ENCODE results near the gene LRRC8E. TPM values are rescaled to one million over a fixed set of nuclear protein-coding genes. Genes with fewer than 3 reads are reported as not detected.

The LRRC8E gene
- total RNA-seq, 1 donor from 2014 or later, result 1.8 TPM

DNA sequence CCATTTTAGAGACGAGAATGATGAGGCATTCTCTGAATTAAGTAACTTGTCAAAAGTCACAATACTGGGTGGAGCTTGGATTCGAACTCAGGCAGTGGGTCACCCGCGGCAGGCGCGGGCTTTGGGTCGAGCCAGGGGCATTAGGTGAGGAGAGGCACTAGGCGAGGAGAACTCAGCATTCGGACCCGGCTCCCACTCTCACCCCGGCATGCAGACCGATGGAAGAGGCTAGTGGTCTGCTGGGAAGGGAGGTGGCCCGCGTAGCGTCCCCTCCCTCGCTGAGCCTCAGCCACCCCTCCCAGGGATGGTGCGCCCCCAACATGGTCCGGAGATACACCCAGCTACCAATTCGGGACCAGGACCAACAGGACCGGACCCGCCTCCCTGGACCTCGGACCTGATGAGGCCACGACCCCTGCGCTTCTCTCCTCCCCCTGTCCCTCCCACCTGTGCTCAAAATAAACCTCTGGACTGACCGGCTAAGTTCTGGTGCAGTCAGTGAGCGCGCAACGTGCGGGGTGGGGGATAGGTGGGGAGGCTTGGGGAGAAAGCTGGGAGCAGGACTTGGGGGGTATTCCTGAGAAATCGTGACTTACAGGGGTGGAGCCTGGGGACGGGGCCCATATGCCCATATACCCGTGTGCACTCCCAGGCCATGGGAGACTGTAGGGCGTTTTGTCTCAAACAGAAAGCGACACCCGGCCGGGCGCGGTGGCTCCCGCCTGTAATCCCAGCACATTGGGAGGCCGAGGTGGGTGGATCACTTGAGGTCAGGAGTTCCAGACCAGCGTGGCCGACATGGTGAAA, 30.5 kb downstream of the LRRC8E start:
- DNase-seq (ENCODE audit: low spot score), result no peak

DNA sequence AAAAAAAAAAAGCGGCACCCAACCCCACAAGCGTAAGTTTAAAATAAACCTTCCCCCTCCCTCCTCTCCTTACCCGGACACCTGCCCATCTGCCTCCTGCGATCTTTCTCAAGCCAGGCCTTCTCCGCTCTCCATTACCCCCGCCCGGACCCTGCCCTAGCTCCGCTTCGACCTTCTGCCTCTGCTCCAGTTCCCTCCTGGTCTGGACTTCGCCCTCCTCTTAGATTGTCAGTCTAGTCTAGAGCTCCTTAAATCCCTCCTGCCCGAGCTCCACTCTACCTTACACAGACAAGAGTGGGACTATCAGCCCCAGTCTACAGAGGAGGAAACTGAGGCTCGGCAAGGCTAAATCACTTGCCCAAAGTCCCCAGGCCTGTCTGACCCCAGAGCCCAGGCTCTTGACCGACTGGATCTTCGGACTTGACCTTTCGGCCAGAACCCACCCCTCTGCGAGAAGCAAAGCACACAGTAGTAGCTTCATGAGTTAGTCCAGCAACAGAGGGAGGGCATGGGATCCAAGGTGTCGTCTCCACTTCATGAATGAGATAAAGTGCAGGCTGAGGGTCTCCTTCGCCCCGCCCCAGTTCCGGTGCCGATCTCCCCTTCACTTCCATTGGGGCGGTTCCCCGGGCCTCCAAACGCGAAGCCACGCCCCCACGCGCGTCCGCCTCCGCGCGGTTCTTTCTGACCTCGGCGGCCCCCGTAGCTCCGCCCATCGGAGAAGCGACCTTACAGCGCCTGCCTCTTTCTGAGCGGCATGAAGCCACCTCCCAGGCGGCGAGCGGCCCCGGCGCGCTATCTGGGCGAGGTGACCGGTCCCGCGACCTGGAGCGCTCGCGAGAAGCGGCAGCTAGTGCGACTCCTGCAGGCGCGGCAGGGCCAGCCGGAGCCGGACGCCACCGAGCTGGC, 31.6 kb downstream of the LRRC8E start, which contains the start of gene SNAPC2:
Gene SNAPC2, plus strand, starts transcription at position 729 of the 909 bp plus-strand sequence. Its CDS starts 29 bp downstream, at position 758.
- peak; percentile 98 for DNase-seq (ENCODE audit: low spot score)

DNA sequence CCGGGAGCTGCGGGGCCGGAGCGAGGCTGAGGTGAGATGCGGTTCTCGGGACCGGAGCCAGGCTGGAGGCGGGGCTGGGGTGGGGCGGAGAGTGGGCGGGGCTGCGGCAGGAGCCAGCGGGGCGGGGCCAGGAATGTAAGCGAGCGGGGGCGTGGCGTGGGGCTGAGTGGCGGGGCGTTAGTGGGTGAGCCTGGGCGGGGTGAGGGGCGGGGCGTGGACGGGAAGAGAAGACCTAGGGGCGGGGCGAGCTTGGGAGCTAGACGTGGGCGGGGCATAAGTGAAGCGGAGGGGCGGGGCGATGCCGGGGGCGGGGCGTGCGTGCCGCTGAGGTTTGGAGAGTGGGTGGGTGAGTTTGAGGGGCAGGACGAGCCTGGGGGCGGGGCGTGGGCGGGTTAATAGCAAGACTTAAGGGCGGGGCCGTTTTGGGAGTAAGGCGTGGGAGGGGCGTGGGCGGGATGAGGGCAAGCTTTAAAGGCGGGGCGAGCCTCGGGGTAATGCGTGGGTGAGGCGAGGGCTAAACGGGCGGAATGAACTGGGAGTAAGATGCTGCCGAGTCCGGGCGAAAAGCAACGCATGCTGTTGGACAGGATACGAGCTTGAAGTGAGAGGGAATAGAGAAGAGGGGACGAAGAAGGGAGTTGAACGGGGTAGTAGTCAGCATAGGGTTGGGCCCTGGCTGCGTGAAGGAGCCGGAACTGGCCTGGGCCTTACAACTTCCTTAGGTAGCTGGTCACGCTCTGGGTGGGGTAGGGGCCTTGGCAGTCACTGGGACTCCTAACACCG, 32.4 kb downstream of the LRRC8E start:
- peak; percentile 100 for DNase-seq (ENCODE audit: low spot score)

DNA sequence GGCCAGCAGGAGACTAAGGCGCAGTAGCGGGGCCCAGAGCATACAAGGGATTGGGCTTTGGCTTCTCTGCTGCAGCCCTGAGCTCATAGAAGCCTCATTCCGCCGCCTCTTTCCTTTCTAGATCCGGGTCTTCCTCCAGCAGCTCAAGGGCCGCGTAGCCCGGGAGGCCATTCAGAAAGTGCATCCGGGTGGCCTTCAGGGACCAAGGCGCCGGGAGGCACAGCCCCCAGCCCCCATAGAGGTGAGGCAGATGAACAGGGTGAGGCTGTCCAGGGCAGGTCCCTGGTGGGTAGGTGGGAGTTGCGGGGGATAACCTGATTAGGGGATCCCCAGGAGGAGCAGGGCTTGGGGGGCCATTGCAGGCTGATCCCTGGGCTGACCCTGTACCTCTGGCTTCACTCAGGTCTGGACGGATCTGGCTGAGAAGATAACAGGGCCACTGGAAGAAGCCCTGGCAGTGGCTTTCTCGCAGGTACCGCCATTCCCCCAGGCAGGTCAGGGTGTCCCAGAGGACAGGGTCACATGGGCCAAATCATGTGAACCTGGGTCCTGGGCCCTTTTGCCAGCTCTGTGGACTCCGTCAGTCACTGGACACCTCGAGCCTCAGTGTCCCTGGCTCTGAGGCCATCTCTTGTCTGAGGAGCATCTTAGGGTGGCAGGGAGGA, 33.1 kb downstream of the LRRC8E start:
- DNase-seq (ENCODE audit: low spot score), result no peak

DNA sequence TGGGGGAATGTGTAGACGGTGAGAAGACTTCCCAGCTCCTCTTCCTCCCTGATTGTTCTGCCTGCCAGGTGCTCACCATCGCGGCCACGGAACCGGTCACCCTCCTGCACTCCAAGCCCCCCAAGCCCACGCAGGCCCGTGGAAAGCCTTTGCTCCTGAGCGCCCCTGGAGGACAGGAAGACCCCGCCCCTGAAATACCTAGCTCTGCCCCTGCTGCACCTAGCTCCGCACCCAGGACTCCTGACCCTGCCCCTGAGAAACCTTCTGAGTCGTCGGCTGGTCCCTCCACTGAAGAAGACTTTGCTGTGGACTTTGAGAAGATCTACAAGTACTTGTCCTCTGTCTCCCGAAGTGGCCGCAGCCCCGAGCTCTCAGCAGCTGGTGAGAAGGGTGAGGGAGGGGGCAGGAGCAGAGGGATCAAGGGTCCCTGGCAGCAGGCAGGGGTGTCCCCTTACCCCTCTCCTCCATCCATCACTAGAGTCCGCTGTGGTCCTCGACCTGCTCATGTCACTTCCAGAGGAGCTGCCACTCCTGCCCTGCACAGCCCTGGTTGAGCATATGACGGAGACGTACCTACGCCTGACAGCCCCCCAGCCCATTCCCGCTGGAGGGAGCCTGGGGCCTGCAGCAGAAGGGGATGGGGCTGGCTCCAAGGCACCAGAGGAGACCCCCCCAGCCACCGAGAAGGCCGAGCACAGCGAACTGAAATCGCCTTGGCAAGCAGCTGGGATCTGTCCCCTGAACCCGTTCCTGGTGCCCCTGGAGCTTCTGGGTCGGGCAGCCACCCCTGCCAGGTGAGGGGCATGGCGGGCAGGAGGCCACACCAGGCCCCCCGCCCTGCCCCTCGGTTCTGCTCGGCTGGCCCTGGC, 33.9 kb downstream of the LRRC8E start:
- no peak for DNase-seq (ENCODE audit: low spot score)

DNA sequence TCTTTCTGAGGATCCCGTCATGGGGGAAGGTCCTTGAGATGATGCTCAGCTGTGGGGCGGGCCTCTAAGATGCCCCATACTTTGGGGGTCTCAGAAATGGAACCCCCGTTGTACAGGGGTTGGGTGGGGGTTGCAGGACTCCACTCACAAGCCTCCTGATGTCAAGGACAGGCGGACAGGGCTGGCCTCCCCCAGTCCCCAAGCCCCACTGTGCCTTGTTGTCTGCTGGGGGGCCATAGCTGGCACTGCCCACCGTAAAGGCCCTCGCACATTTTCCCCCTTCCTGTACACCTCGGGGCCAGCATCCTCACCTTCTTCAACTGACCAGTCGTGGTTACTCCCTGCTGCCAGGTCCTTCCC, 34.5 kb downstream of the LRRC8E start:
- no peak for DNase-seq (ENCODE audit: low spot score)

DNA sequence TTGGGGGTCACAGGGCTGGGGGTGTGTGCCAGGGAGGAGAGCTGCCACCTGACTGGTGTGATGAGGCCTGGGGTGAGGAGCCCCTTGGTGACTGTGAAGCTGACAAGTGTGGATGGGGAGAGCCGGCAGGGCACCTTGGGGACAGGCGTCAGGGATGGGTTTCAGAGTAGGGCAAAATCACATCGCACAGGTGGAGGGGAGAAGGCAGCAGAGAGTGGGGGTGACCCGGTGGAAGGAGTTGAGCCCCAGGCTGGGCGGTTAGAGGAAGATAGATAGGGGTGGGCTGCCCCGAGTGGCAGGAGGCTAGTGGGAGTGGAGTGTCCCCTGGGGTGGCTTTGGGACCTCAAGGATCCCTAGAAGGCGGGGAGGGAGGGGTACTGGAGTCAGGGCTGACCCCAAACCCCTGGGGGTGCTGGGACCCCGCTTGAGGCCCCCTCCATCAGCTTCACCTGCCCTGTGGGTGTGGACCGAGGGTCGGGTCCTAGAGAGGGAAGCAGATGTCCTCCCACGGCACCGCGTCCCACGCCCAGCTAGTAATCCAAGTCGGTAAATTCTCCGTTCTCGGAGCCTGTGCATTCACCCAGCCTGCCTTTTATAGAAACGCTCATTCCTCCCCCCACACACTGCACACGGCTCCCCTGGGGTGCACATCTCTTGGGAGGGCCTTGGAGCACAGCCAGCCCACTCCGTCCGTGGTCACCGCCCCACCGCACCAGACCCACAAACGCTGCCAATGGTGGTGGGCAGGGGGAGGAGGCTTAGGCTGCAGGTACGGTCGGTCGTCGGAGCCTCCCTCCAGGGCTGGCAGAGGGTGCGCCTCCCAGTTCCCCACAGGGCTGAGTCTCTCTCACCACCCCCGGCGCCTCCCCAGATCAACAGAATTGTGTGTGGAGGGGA, 35.2 kb downstream of the LRRC8E start:
- DNase-seq (ENCODE audit: low spot score), result no peak

DNA sequence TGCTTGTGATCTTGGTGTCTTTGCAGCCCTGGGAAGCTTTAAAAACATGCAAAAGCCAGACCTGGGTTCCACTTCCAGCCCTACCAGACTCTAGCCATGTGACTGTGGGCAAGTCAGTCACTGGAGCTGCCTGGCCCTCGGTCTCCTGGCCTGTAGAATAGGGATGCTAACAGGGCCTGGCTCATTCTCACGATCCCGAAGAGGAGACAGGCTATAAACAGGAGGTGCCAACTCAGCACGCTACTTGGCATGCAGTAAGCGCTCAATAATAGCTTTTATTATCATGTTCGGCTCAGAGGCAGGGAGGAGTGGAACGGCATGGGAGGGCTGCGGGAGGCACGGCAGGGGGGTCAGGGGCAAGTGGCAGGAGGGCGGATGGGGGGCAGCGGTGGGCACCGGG, 35.9 kb downstream of the LRRC8E start:
- no peak for DNase-seq (ENCODE audit: low spot score)

DNA sequence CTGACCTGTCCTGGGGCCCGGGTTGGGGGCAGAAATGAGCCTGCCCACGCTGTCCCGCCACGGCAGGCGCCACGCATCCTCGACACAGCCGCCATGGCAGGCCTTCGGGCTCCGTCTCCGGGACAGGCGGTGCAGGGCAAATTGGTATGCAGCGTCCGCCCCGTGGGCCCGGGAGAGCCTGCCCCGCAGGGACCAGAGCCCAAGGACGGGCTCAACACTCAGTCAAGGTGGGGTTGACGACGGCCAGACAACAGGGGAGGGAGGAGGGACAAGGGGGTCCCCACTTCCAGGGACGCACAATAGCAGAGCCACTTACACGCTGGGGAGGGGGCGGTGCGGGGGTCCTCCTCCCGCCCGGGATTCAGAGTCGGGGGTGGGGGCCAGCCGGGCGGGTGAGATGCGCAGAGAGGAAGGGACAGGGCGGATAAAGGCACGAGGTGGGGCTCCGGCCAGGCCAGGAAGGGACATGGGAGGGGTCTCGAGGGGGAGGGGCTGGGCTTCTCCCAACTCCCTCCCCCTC, 36.4 kb downstream of the LRRC8E start:
- DNase-seq (ENCODE audit: low spot score), result no peak

DNA sequence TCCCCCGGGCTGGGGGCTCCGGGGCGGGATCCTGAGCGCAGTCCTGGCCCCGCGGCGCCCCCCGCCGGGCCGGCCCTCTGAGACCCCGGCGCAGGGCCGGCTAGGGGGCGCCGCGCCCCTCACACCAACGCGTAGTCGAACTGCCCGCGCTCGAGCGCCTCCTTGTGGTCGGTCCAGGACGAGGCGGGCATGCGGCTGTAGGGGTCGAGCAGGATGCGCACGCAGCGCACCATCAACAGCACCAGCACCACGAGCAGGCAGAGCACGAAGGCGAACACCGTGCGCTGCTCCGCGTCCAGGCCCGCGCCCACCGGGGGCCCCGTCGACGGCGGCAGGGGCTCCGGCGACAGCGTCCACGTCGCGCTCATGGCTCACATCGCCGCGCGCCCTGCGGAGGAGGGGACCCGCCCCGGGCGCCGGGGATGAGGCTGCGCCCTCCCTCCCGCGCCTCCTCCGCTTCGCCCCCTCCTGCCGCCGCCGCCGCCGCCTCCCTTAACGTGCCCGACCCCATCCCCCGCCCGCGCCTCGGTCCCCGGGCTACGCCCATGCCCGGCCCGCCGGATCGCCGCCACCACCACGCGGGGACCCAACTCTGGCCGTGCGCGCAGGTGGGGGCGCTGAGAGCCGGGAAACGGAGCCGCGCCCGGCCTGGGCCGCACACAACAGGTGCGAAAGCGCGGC, 37.0 kb downstream of the LRRC8E start:
- DNase-seq (ENCODE audit: low spot score), result no peak

DNA sequence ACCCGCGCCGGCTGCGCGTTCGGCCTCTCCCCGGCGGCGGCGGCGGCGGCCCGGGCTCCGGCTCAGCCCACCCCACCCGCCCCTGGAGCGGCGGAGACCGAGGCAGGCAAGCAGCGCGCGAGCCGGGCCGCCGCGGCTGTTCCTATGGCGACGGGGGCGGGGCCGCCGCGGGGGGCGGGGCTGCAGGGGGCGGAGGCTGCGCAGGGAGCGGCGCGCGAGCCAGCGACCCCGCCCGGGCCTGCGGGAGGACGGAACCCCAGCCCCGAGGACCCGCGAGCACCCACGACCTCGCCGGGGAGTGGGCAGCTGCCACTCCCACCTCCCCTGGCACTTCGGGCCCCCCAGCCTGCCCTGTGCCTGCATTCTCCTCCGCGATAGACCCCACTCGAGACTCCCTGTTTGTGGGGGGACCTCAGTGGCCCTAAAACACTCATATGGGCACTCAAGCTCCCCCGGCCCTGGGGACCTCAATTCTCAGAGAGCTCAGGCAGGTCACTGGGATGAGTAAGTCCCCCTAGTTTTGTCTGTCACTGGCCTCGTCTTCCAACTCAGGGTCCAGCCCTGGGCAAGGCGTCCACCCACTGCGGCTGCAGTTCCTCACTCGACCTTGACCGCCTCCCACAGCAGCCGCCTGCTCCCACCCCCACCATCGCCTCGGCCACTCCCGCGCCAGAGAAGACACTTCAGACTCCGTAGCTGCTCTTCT, 37.9 kb downstream of the LRRC8E start, which contains the start of gene CTXN1:
Gene CTXN1, minus strand, starts transcription at position 115 of the 706 bp plus-strand sequence. CDS start 597 bp downstream, outside the sequence.
- no peak for DNase-seq (ENCODE audit: low spot score)

DNA sequence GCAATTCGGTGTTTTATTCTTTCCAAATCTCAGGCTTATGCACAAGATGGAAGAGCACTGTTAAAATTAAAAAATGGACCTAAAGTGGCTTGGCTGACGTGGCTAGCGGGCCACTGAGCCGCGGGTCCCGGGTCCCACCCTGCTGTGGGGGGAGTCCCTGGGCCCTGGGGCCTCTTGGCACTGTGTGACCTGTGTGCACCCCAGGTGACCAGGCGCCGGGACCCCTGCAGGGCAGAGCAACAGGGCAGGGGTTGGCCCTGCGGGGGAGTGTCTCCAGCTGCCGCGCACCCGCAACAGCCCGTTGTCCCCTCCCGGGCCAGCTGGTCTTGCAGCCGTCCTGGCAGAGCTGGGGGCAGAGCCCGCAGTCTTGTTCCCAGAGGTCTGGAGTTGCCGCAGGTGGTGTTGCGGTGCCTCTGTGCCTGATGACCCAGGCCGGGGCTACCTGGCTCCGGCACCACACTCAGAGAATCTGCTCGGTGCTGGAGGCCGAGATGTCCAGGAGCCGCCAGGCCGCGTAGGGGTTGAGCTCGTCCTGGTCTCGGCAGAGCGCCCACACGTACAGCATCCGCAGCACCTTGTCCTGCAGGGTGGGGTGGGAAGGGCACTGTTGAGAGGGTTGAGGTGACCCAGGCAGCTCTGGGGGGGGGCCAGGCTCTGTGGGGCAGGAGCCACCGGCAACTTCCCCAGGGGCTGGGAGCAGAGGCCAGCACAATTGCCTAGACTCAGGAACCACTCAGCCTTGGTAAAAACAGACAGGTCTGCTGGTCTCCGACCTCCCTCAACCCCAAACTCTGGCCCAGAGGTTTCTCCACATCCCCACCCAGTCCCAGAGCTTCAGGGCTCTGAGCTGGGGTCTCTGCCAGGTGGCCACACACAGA, 38.7 kb downstream of the LRRC8E start:
- no peak for DNase-seq (ENCODE audit: low spot score)

DNA sequence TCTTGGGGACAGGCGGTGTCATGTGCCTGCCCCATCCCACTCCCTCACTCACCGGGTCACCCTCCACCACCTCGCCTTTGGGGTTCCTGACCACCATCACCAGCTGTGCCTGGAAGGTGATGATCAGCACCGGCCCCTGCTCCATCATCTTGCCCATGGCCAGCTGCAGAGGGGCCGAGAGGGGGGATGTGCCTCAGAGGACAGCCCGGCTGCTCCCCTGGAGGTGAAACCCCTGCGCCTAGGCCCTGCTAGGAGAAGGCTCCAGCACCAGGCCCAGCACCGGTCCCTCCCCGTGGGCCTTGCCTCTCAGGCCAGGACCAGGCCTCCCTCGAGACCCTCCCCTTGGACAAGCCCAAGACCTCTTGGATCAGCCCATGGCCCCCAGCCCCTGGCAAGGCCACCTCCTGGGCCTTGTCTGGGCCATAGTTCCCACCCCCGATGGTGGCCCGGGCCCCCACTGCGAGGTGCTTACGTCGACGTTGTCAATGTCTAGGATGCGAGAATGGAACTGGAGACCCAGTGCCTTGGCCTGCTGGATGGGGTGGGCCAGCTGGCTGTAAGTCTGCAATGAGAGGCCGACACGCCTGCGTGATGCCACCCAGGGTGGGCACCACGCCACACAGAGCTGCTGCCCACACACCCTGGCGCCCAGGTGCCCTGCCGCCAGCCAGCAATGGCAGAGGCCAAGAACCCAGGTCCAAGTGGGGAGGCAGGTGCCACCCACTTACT, 39.5 kb downstream of the LRRC8E start:
- DNase-seq (ENCODE audit: low spot score), result no peak

DNA sequence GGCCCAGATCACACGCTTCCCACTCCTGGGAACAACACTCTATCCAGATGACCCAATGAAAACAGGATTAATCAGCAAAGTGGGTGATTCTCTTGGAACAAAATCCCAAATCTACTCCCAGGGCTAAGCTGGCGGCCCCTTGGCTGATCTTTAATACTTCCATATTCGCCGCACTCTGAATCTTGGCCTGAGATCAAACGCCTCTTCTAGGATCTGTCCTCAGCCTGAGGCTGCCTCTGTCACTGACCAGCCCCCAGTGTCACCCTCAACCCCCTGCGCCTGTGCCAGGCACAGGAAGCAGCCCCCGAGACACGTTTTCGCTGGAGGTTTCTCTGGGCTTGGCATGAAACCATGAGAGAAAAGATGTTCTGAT, 40.0 kb downstream of the LRRC8E start:
- no peak for DNase-seq (ENCODE audit: low spot score)
